Glutamatergic neuron (in vitro differentiated cells): ENCODE results near the gene DLG2. TPM values are rescaled to one million over a fixed set of nuclear protein-coding genes. Genes with fewer than 3 reads are reported as not detected.

Source experiments
- DNase-seq: peaks from one replicate; pipeline ENCODE4 v3.0.0; 2022
- H3K27ac Mint-ChIP-seq: one replicate; pipeline ENCODE4 v1.8.0; 2020; ENCODE audit warnings: mild to moderate bottlenecking, mixed read lengths, inconsistent platforms; ENCODE audit not compliant: unreplicated experiment
- H3K27me3 Mint-ChIP-seq: one replicate; pipeline ENCODE4 v1.8.0; 2020; ENCODE audit warnings: mild to moderate bottlenecking, moderate library complexity, mixed read lengths, inconsistent platforms; ENCODE audit not compliant: unreplicated experiment
- H3K36me3 Mint-ChIP-seq: one replicate; pipeline ENCODE4 v1.8.0; 2020; ENCODE audit warnings: mild to moderate bottlenecking, mixed read lengths, inconsistent platforms; ENCODE audit not compliant: unreplicated experiment
- H3K4me1 Mint-ChIP-seq: one replicate; pipeline ENCODE4 v1.8.0; 2020; ENCODE audit warnings: mild to moderate bottlenecking, low read depth, mixed read lengths, inconsistent platforms; ENCODE audit not compliant: unreplicated experiment
- H3K4me3 Mint-ChIP-seq: one replicate; pipeline ENCODE4 v1.8.0; 2020; ENCODE audit warnings: mild to moderate bottlenecking, mixed read lengths, inconsistent platforms; ENCODE audit not compliant: unreplicated experiment
- H3K9me3 Mint-ChIP-seq: one replicate; pipeline ENCODE4 v1.8.0; 2020; ENCODE audit warnings: mild to moderate bottlenecking, moderate library complexity, mixed read lengths, inconsistent platforms; ENCODE audit not compliant: unreplicated experiment
- CTCF ChIP-seq: fragments of 200-600 bp; sonication (generic); IDR thresholded peaks from one replicate; pipeline ENCODE4 v1.5.0; 2021; ENCODE audit not compliant: partially characterized antibody, unreplicated experiment
- total RNA-seq: library from RNA; stranded (reverse); fragmentation: NEBNext Ultra II Directional; extraction: Animal tissue kit (Norgen Biotek cat#: 25700); gene quantifications from one replicate; pipeline ENCODE4 v1.2.1, GENCODE V29; 2021; ENCODE audit not compliant: unreplicated experiment

DLG2 gene
- total RNA-seq, 1 donor from 2014 or later: 2.9 TPM

- H3K36me3 Mint-ChIP-seq: no peaks in the 10 kb centered on the region
- H3K27ac Mint-ChIP-seq: no peak overlapping the region
- H3K27me3 Mint-ChIP-seq: peaks cover 12% of the 10 kb centered on the region
- no peak for TF ChIP-seq CTCF
- H3K4me1 Mint-ChIP-seq: no peaks in the 10 kb centered on the region
- no peak overlapping the region for H3K4me3 Mint-ChIP-seq
- DNase-seq: no peak
- H3K9me3 Mint-ChIP-seq: peaks cover 16% of the 10 kb centered on the region
Observed at GRCh38 chr11:85666687-85667086, 39.5 kb upstream of the DLG2 start.

- peak overlapping the region; percentile 6 for H3K27ac Mint-ChIP-seq
- H3K4me3 Mint-ChIP-seq: peak overlapping the region; percentile 53
- no peaks in the 10 kb centered on the region for H3K36me3 Mint-ChIP-seq
- TF ChIP-seq CTCF: no peak
- H3K4me1 Mint-ChIP-seq: peaks cover 5% of the 10 kb centered on the region
- H3K9me3 Mint-ChIP-seq: peaks cover 16% of the 10 kb centered on the region
- peaks cover 12% of the 10 kb centered on the region for H3K27me3 Mint-ChIP-seq
- DNase-seq: no peak
Observed at GRCh38 chr11:85665733-85666132, 38.6 kb upstream of the DLG2 start.

- Mint-ChIP-seq H3K9me3 (peaks cover 16% of the 10 kb centered on the region), H3K36me3 (no peaks in the 10 kb centered on the region), H3K27ac (peak within 1 kb of the TSS; percentile 97), H3K4me3 (peak within 1 kb of the TSS; percentile 98), H3K4me1 (peaks cover 5% of the 10 kb centered on the region), H3K27me3 (peaks cover 14% of the 10 kb centered on the region)
- no peak for TF ChIP-seq CTCF
- peak; percentile 96 for DNase-seq
Observed at GRCh38 chr11:85664615-85665481, 37.7 kb upstream of the DLG2 start, which contains the start of gene CREBZF. TSS of gene CREBZF (minus strand) at chr11:85665129. CDS start at chr11:85664875, 254 bp downstream.

- peaks cover 16% of the 10 kb centered on the region for H3K9me3 Mint-ChIP-seq
- DNase-seq: peak; percentile 86
- H3K4me3 Mint-ChIP-seq: peak overlapping the region; percentile 98
- H3K4me1 Mint-ChIP-seq: peaks cover 5% of the 10 kb centered on the region
- peak overlapping the region; percentile 97 for H3K27ac Mint-ChIP-seq
- no peaks in the 10 kb centered on the region for H3K36me3 Mint-ChIP-seq
- TF ChIP-seq CTCF: peak; percentile 26
- peaks cover 13% of the 10 kb centered on the region for H3K27me3 Mint-ChIP-seq
Observed at GRCh38 chr11:85663753-85664614, 36.8 kb upstream of the DLG2 start.
